Thoracic aorta (tissue), 2 donors: ENCODE data around the gene RADIL. TPM values are rescaled to one million over a fixed set of nuclear protein-coding genes. Genes with fewer than 3 reads are reported as not detected.

Source experiments
- ATAC-seq: fragments of 150-250 bp; one replicate; pipeline ENCODE4 v1.8.0; 2017; ENCODE audit warnings: low read depth; ENCODE audit not compliant: insufficient number of reproducible peaks, low FRiP score
- DNase-seq: peaks from one replicate; pipeline ENCODE4 v3.0.0-alpha.2; 2020; ENCODE audit warnings: low spot score
- H3K27ac ChIP-seq, 2 donors: fragments of 200-600 bp; sonication (generic); 1 replicate in 1 of 2; 2 replicates in 1 of 2; pipeline ENCODE4 v1.5.1; 2016; ENCODE audit warnings: mild to moderate bottlenecking in 2 of 2, moderate library complexity in 2 of 2
- H3K27me3 ChIP-seq: fragments of 200-600 bp; sonication (generic); replicated peaks from 2 replicates; pipeline ENCODE4 v1.6.0; 2016; ENCODE audit warnings: mild to moderate bottlenecking; ENCODE audit not compliant: insufficient read depth
- H3K36me3 ChIP-seq: fragments of 200-600 bp; sonication (generic); one replicate; pipeline ENCODE4 v1.5.1; 2016
- H3K4me1 ChIP-seq, 2 donors: fragments of 200-600 bp; sonication (generic); 1 replicate in 1 of 2; 2 replicates in 1 of 2; pipeline versions ENCODE4 v1.5.1 to v1.6.0; 2016; ENCODE audit warnings: low read depth in 2 of 2, mild to moderate bottlenecking in 1 of 2; ENCODE audit not compliant: control insufficient read depth in 1 of 2
- H3K4me3 ChIP-seq: fragments of 200-600 bp; sonication (generic); 2 replicates; pipeline ENCODE4 v1.5.1; 2016; ENCODE audit warnings: mild to moderate bottlenecking
- H3K9me3 ChIP-seq: fragments of 200-600 bp; sonication (generic); 2 replicates; pipeline ENCODE4 v1.5.1; 2016
- total RNA-seq, 2 donors: library from RNA; depleted of rRNA; stranded (reverse); fragments of >200 nt; gene quantifications; one replicate each; pipeline versions ENCODE4 v1.1.0 to v1.2.3, GENCODE V29; 2016
- TF ChIP-seq, protein P1 (sequence below): fragments of 200-600 bp; sonication (generic); IDR thresholded peaks from one replicate; pipeline ENCODE4 v1.5.1; 2019; ENCODE audit warnings: antibody characterized with exemption

The RADIL gene
- total RNA-seq, 2 donors from 2014 or later: 6.7 to 14.4 TPM

- Histone ChIP-seq H3K36me3 (peaks cover 90% of the 10 kb centered on the region), H3K4me3 (no peak overlapping the region), H3K27ac (no peak overlapping the region), H3K4me1 (peaks cover 0 to under 1% of the 10 kb centered on the region in 2 donors), H3K9me3 (no peaks in the 10 kb centered on the region), H3K27me3 (no peaks in the 10 kb centered on the region)
- DNase-seq (no peak), ATAC-seq (no peak)
- TF ChIP-seq, protein P1, sequence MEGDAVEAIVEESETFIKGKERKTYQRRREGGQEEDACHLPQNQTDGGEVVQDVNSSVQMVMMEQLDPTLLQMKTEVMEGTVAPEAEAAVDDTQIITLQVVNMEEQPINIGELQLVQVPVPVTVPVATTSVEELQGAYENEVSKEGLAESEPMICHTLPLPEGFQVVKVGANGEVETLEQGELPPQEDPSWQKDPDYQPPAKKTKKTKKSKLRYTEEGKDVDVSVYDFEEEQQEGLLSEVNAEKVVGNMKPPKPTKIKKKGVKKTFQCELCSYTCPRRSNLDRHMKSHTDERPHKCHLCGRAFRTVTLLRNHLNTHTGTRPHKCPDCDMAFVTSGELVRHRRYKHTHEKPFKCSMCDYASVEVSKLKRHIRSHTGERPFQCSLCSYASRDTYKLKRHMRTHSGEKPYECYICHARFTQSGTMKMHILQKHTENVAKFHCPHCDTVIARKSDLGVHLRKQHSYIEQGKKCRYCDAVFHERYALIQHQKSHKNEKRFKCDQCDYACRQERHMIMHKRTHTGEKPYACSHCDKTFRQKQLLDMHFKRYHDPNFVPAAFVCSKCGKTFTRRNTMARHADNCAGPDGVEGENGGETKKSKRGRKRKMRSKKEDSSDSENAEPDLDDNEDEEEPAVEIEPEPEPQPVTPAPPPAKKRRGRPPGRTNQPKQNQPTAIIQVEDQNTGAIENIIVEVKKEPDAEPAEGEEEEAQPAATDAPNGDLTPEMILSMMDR: no peak
Observed at GRCh38 chr7:4759211-4759610, 124.3 kb downstream of the RADIL start.

GRCh38 chr7:4758791-4759190, 124.7 kb downstream of the RADIL start:
- TF ChIP-seq, protein P1: no peak
- no peaks in the 10 kb centered on the region for H3K27me3 ChIP-seq
- H3K36me3 ChIP-seq: peaks cover 86% of the 10 kb centered on the region
- ATAC-seq (no peak), DNase-seq (no peak)
- no peak overlapping the region for H3K4me3 ChIP-seq
- H3K27ac ChIP-seq: no peak overlapping the region
- no peaks in the 10 kb centered on the region for H3K9me3 ChIP-seq
- peaks cover 0 to 4% of the 10 kb centered on the region in 2 donors for H3K4me1 ChIP-seq

DNA sequence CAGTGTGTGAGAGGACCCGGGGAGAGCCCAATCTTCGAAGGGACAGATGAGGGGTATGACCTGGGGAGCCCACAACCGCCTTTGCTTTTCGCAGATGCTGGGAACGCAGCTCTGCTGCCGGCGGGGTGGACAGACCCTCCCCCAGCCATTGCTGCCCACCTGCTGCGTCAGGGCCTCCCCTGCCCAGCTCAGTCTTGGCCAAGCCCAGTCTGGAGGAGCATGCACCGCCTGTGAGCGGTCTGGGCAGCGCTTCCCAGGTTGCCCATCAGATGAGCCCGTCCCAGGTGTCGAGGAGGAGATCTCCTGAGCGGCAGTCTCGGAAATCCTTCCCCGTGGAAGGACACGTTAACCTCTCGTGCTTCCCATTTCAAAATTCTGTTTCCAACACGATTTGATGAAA, 125.4 kb downstream of the RADIL start:
- Histone ChIP-seq H3K4me3 (no peak overlapping the region), H3K27ac (no peak overlapping the region), H3K36me3 (peaks cover 79% of the 10 kb centered on the region), H3K27me3 (no peaks in the 10 kb centered on the region), H3K4me1 (peaks cover 0 to 11% of the 10 kb centered on the region in 2 donors), H3K9me3 (no peaks in the 10 kb centered on the region)
- TF ChIP-seq, protein P1: no peak
- DNase-seq: no peak
- ATAC-seq: no peak

GRCh38 chr7:4755045-4755444, 128.5 kb downstream of the RADIL start:
- Histone ChIP-seq H3K27me3 (no peaks in the 10 kb centered on the region), H3K4me1 (peaks cover 5 to 27% of the 10 kb centered on the region in 2 donors), H3K27ac (no peak overlapping the region), H3K9me3 (no peaks in the 10 kb centered on the region), H3K4me3 (no peak overlapping the region), H3K36me3 (peaks cover 52% of the 10 kb centered on the region)
- ATAC-seq: no peak
- TF ChIP-seq, protein P1: no peak
- DNase-seq: no peak

DNA sequence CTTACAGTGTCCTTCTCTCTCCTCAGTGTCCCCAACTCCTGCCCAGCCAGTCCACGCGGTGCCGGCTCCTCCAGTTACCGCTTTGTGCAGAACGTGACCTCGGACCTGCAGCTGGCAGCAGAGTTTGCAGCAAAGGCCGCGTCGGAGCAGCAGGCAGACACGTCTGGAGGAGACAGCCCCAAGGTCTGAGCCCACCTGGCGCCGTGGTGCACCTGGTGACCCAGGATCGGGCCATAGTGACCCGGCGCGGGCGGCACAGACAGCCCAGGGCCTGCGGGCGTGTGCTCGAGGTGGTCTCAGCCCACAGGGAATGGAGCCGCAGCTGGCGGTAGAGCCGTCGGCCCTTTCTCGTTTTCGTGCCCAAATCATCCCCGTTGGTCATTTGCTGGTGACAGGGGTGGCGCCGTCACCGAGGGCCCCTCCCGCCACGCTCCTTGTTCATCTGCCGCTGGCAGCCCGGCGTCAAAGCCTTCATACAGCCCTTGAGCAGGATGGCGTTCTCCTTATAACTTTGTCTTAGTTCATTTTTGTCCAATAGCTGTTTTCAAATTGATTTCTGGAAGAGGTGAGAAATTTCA, 129.0 kb downstream of the RADIL start:
- ATAC-seq (no peak), DNase-seq (no peak)
- H3K36me3 ChIP-seq: peaks cover 47% of the 10 kb centered on the region
- TF ChIP-seq, protein P1: no peak
- no peak overlapping the region for H3K27ac ChIP-seq
- no peaks in the 10 kb centered on the region for H3K27me3 ChIP-seq
- H3K9me3 ChIP-seq: no peaks in the 10 kb centered on the region
- peaks cover 5 to 27% of the 10 kb centered on the region in 2 donors for H3K4me1 ChIP-seq
- H3K4me3 ChIP-seq: no peak overlapping the region
